PC-9 (cell line): ENCODE results near the gene BTLA. TPM values are rescaled to one million over a fixed set of nuclear protein-coding genes. Genes with fewer than 3 reads are reported as not detected.
"Not testable (repeated sequence)": the region's sequence is repeated elsewhere in the genome, so short reads cannot be mapped to it uniquely, and the experiment has no call there.

Experiments
- BruUV-seq: library from RNA; stranded (reverse); fragments of 400-500 nt; replicated peaks from 2 replicates; lab custom pipeline; 2021; lab: Mats Ljungman, UMichigan
- CTCF ChIA-PET: fragments of 300-600 bp; sonication (Branson Sonifier 250); formaldehyde crosslinking; loops from one replicate; lab custom pipeline; 2022; ENCODE audit warnings: antibody characterized with exemption; lab: Charles Lee
- POLR2A ChIA-PET: fragments of 300-600 bp; sonication (Branson Sonifier 250); formaldehyde crosslinking; loops from one replicate; lab custom pipeline; 2022; ENCODE audit warnings: antibody characterized with exemption; ENCODE audit not compliant: unreplicated experiment; lab: Charles Lee
- DNase-seq, 2 experiments: peaks; one replicate each; pipeline versions ENCODE4 v3.0.0 to v3.0.0-alpha.2; 2015 to 2022; ENCODE audit warnings: mixed read lengths in 1 of 2
- H2AFZ ChIP-seq: fragments of 200-600 bp; sonication (generic); 2 replicates; pipeline ENCODE4 v1.8.1; 2017; ENCODE audit warnings: antibody characterized with exemption
- H3F3A ChIP-seq: fragments of 200-600 bp; sonication (generic); 2 replicates; pipeline ENCODE4 v1.8.1; 2017; ENCODE audit warnings: antibody characterized with exemption, mild to moderate bottlenecking, low read depth; ENCODE audit not compliant: insufficient read depth
- H3K27ac ChIP-seq: fragments of 200-600 bp; sonication (generic); 2 replicates; pipeline ENCODE4 v1.6.1; 2016; ENCODE audit warnings: mixed run types
- H3K27me3 ChIP-seq: fragments of 200-600 bp; sonication (generic); 2 replicates; pipeline ENCODE4 v1.6.1; 2016; ENCODE audit warnings: low read depth, mixed run types; ENCODE audit not compliant: insufficient read depth
- H3K36me3 ChIP-seq: fragments of 200-600 bp; sonication (generic); 2 replicates; pipeline ENCODE4 v1.6.1; 2016; ENCODE audit warnings: low read depth, mixed run types
- H3K4me1 ChIP-seq: fragments of 200-600 bp; sonication (generic); replicated peaks from 2 replicates; pipeline ENCODE4 v1.6.1; 2016; ENCODE audit warnings: mixed run types; ENCODE audit not compliant: insufficient read depth
- H3K4me2 ChIP-seq: fragments of 200-600 bp; sonication (generic); 2 replicates; pipeline ENCODE4 v1.6.1; 2017; ENCODE audit warnings: mixed run types
- H3K4me3 ChIP-seq: fragments of 200-600 bp; sonication (generic); 2 replicates; pipeline ENCODE4 v1.6.1; 2016; ENCODE audit warnings: mixed run types
- H3K79me2 ChIP-seq: fragments of 200-600 bp; sonication (generic); 2 replicates; pipeline ENCODE4 v1.6.1; 2017; ENCODE audit warnings: low read depth, mixed run types
- H3K9me2 ChIP-seq: fragments of 200-600 bp; sonication (generic); 2 replicates; pipeline ENCODE4 v1.8.1; 2017; ENCODE audit warnings: mild to moderate bottlenecking; ENCODE audit not compliant: insufficient read depth
- H3K9me3 ChIP-seq: fragments of 200-600 bp; sonication (generic); 2 replicates; pipeline ENCODE4 v1.8.1; 2016; ENCODE audit warnings: low read depth; ENCODE audit not compliant: insufficient read depth
- H4K20me1 ChIP-seq: fragments of 200-600 bp; sonication (generic); 2 replicates; pipeline ENCODE4 v1.8.1; 2017; ENCODE audit not compliant: insufficient read depth
- CTCF ChIP-seq: fragments of 200-600 bp; sonication (generic); conservative IDR thresholded peaks from 2 replicates; pipeline ENCODE4 v1.6.1; 2017; ENCODE audit warnings: mixed run types, antibody characterized with exemption, mild to moderate bottlenecking, moderate library complexity
- EZH2 ChIP-seq: fragments of 200-600 bp; sonication (generic); IDR thresholded peaks from 2 replicates; pipeline ENCODE4 v1.8.0; 2017; ENCODE audit warnings: antibody characterized with exemption, low read depth
- intact Hi-C: fragments of 100-400 bp; cut with micrococcal nuclease; formaldehyde crosslinking; loops from one replicate; pipeline ENCODE4 v1.10.0; 2022; ENCODE audit not compliant: unreplicated experiment
- total RNA-seq: library from RNA; stranded (reverse); gene quantifications from 2 replicates; pipeline ENCODE4 v1.2.3, GENCODE V29; 2021

The BTLA gene
- total RNA-seq, 1 experiment from 2014 or later = not detected

GRCh38 chr3:112500621-112501020, 1.3 kb upstream of the BTLA start:
- 0 out of 2 replicates have a peak, but pooled peaks cover 6% of the 10 kb centered on the region for H3K27me3 ChIP-seq

GRCh38 chr3:112497897-112498548, 1.2 kb downstream of the BTLA start:
- H3K4me1 ChIP-seq = no peaks in the 10 kb centered on the region
- H3K27ac ChIP-seq = no peak overlapping the region
- no peak overlapping the region for H2AFZ ChIP-seq
- DNase-seq = no peak
- H3K4me3 ChIP-seq = no peak overlapping the region
- H3K9me2 ChIP-seq = no peaks in the 10 kb centered on the region
- no TSS peak for BruUV-seq
- TF ChIP-seq EZH2 = no peak
- no peak for TF ChIP-seq CTCF
- intact Hi-C loops = no loop called here
- H3K4me2 ChIP-seq = no peak overlapping the region
- H3K79me2 ChIP-seq = no peaks in the 10 kb centered on the region
- ChIA-PET POLR2A (no interaction called here), CTCF (no interaction called here)
- no peaks in the 10 kb centered on the region for H3K9me3 ChIP-seq
- no peaks in the 10 kb centered on the region for H3K36me3 ChIP-seq
- no peaks in the 10 kb centered on the region for H4K20me1 ChIP-seq
- 0 out of 2 replicates have a peak, but pooled peaks cover 6% of the 10 kb centered on the region for H3K27me3 ChIP-seq
- H3F3A ChIP-seq = no peaks in the 10 kb centered on the region

More at GRCh38 chr3:112500621-112501020, 1.3 kb upstream of the BTLA start:
- Histone ChIP-seq H3K36me3 (no peaks in the 10 kb centered on the region), H3K4me2 (no peak overlapping the region), H3K27ac (no peak overlapping the region), H3K9me2 (no peaks in the 10 kb centered on the region), H3K79me2 (no peaks in the 10 kb centered on the region), H3K4me3 (no peak overlapping the region), H3K9me3 (no peaks in the 10 kb centered on the region), H3F3A (no peaks in the 10 kb centered on the region), H2AFZ (no peak overlapping the region), H3K4me1 (no peaks in the 10 kb centered on the region), H4K20me1 (no peaks in the 10 kb centered on the region)
- no TSS peak for BruUV-seq
- DNase-seq = no peak
- POLR2A ChIA-PET = no interaction called here
- intact Hi-C loops = no loop called here
- CTCF ChIA-PET = no interaction called here
- no peak for TF ChIP-seq EZH2
- no peak for TF ChIP-seq CTCF

GRCh38 chr3:112496366-112497067, 2.8 kb downstream of the BTLA start:
- Histone ChIP-seq H3K27ac (no peak overlapping the region), H4K20me1 (no peaks in the 10 kb centered on the region), H3K4me3 (no peak overlapping the region), H3K36me3 (no peaks in the 10 kb centered on the region), H3K4me1 (no peaks in the 10 kb centered on the region), H3K27me3 (peaks cover 6% of the 10 kb centered on the region; the same call in 1 of the 2 replicates), H3K9me3 (no peaks in the 10 kb centered on the region), H2AFZ (no peak overlapping the region), H3K4me2 (no peak overlapping the region), H3F3A (no peaks in the 10 kb centered on the region), H3K9me2 (no peaks in the 10 kb centered on the region; the same call in 1 of the 2 replicates), H3K79me2 (no peaks in the 10 kb centered on the region)
- POLR2A ChIA-PET = no interaction called here
- no peak for TF ChIP-seq EZH2
- TF ChIP-seq CTCF = no peak
- no TSS peak for BruUV-seq
- no peak for DNase-seq
- CTCF ChIA-PET = no interaction called here
- intact Hi-C loops = no loop called here

GRCh38 chr3:112494448-112494767, 4.9 kb downstream of the BTLA start:
- H3K4me1 ChIP-seq, H3K27ac ChIP-seq, H3F3A ChIP-seq, POLR2A ChIA-PET, DNase-seq, H3K4me3 ChIP-seq, intact Hi-C loops, H2AFZ ChIP-seq, H3K79me2 ChIP-seq, H3K9me2 ChIP-seq, H3K4me2 ChIP-seq, H3K36me3 ChIP-seq, BruUV-seq, CTCF ChIA-PET, H3K9me3 ChIP-seq, H4K20me1 ChIP-seq: not testable (repeated sequence)
- peaks cover 11% of the 10 kb centered on the region; the same call in 1 of the 2 replicates for H3K27me3 ChIP-seq
